H9 (cell line): ENCODE data around the gene MIS18BP1. TPM values are rescaled to one million over a fixed set of nuclear protein-coding genes. Genes with fewer than 3 reads are reported as not detected.

Experiments used
- DNase-seq: peaks from one replicate; pipeline ENCODE4 v3.0.0-alpha.2; 2017
- H2AFZ ChIP-seq: one replicate; pipeline ENCODE4 v1.6.1; 2013; ENCODE audit warnings: mild to moderate bottlenecking, low read length, control low read depth, moderate library complexity
- H2AK5ac ChIP-seq: 2 replicates; pipeline ENCODE4 v1.6.1; 2013; ENCODE audit warnings: low read length, control low read depth, mixed read lengths; ENCODE audit not compliant: insufficient read length
- H2BK120ac ChIP-seq: one replicate; pipeline ENCODE4 v1.6.1; 2013; ENCODE audit warnings: low read depth, mild to moderate bottlenecking, low read length, control low read depth, inconsistent platforms; ENCODE audit not compliant: poor library complexity, severe bottlenecking
- H2BK12ac ChIP-seq: 2 replicates; pipeline ENCODE4 v1.6.1; 2013; ENCODE audit warnings: low read length, control low read depth, mixed read lengths, low read depth; ENCODE audit not compliant: insufficient read length
- H2BK15ac ChIP-seq: 2 replicates; pipeline ENCODE4 v1.6.1; 2013; ENCODE audit warnings: low read depth, low read length, control low read depth
- H2BK20ac ChIP-seq: one replicate; pipeline ENCODE4 v1.6.1; 2013; ENCODE audit warnings: low read depth, mild to moderate bottlenecking, low read length, control low read depth, inconsistent platforms; ENCODE audit not compliant: poor library complexity, severe bottlenecking
- H2BK5ac ChIP-seq: 2 replicates; pipeline ENCODE4 v1.6.1; 2013; ENCODE audit warnings: low read length, control low read depth, mixed read lengths; ENCODE audit not compliant: insufficient read length
- H3K14ac ChIP-seq: 2 replicates; pipeline ENCODE4 v1.6.1; 2013; ENCODE audit warnings: low read length, control low read depth; ENCODE audit not compliant: insufficient read depth
- H3K18ac ChIP-seq: 2 replicates; pipeline ENCODE4 v1.6.1; 2013; ENCODE audit warnings: low read depth, mild to moderate bottlenecking, mixed read lengths, low read length, control low read depth; ENCODE audit not compliant: insufficient read length
- H3K23ac ChIP-seq: 2 replicates; pipeline ENCODE4 v1.6.1; 2013; ENCODE audit warnings: low read length, control low read depth, mixed read lengths, low read depth; ENCODE audit not compliant: insufficient read length
- H3K23me2 ChIP-seq: 2 replicates; pipeline ENCODE4 v1.6.1; 2013; ENCODE audit warnings: low read depth, mild to moderate bottlenecking, mixed read lengths, low read length, control low read depth; ENCODE audit not compliant: insufficient read length, poor library complexity, severe bottlenecking
- H3K27ac ChIP-seq: 2 replicates; pipeline ENCODE4 v1.5.1; 2013; ENCODE audit warnings: low read length, control low read depth, mixed read lengths, low read depth; ENCODE audit not compliant: insufficient read length
- H3K27me3 ChIP-seq: 2 replicates; pipeline ENCODE4 v1.6.1; 2013; ENCODE audit warnings: low read length, control low read depth, inconsistent platforms; ENCODE audit not compliant: insufficient read depth
- H3K4ac ChIP-seq: 2 replicates; pipeline ENCODE4 v1.6.1; 2013; ENCODE audit warnings: low read depth, mild to moderate bottlenecking, control low read depth, inconsistent platforms, low read length, moderate library complexity
- H3K4me1 ChIP-seq: 2 replicates; pipeline ENCODE4 v1.6.1; 2013; ENCODE audit warnings: low read length, control low read depth, inconsistent platforms; ENCODE audit not compliant: insufficient read depth
- H3K4me2 ChIP-seq: 2 replicates; pipeline ENCODE4 v1.6.1; 2013; ENCODE audit warnings: low read length, control low read depth, mixed read lengths; ENCODE audit not compliant: insufficient read length, insufficient read depth
- H3K56ac ChIP-seq: 2 replicates; pipeline ENCODE4 v1.6.1; 2013; ENCODE audit warnings: low read depth, mild to moderate bottlenecking, mixed read lengths, low read length, control low read depth; ENCODE audit not compliant: insufficient read length
- H3K79me1 ChIP-seq: 2 replicates; pipeline ENCODE4 v1.6.1; 2013; ENCODE audit warnings: low read depth, mild to moderate bottlenecking, moderate library complexity, low read length, control low read depth, inconsistent platforms; ENCODE audit not compliant: insufficient read depth, poor library complexity, severe bottlenecking
- H3K79me2 ChIP-seq: 2 replicates; pipeline ENCODE4 v1.6.1; 2013; ENCODE audit warnings: low read length, control low read depth, inconsistent platforms; ENCODE audit not compliant: insufficient read depth
- H3K9ac ChIP-seq: 2 replicates; pipeline ENCODE4 v1.6.1; 2013; ENCODE audit warnings: low read length, control low read depth, mixed read lengths; ENCODE audit not compliant: insufficient read length; ENCODE audit errors: extremely low read depth
- H3K9me3 ChIP-seq: one replicate; pipeline ENCODE4 v1.6.1; 2013; ENCODE audit warnings: low read depth, low read length, inconsistent platforms; ENCODE audit not compliant: control insufficient read depth
- H3T11ph ChIP-seq: one replicate; pipeline ENCODE4 v1.6.1; 2013; ENCODE audit warnings: mild to moderate bottlenecking, low read length, control low read depth, inconsistent platforms
- H4K20me1 ChIP-seq: one replicate; pipeline ENCODE4 v1.6.1; 2013; ENCODE audit not compliant: control insufficient read depth, insufficient read length, insufficient read depth
- H4K5ac ChIP-seq: 2 replicates; pipeline ENCODE4 v1.6.1; 2013; ENCODE audit warnings: low read depth, mild to moderate bottlenecking, mixed read lengths, low read length, control low read depth; ENCODE audit not compliant: insufficient read length
- H4K8ac ChIP-seq: replicated peaks from 2 replicates; pipeline ENCODE4 v1.6.1; 2013; ENCODE audit warnings: low read length, control low read depth, mixed read lengths, low read depth; ENCODE audit not compliant: insufficient read length
- H4K91ac ChIP-seq: 2 replicates; pipeline ENCODE4 v1.6.1; 2013; ENCODE audit warnings: low read depth, mild to moderate bottlenecking, moderate library complexity, mixed read lengths, low read length, control low read depth; ENCODE audit not compliant: insufficient read length
- H3K27ac Mint-ChIP-seq, 3 experiments: 2 replicates in 2 of 3; 3 replicates in 1 of 3; pipeline ENCODE4 v1.8.0; 2020 to 2021; ENCODE audit warnings: mixed read lengths in 3 of 3, mild to moderate bottlenecking in 1 of 3, moderate library complexity in 1 of 3
- H3K27me3 Mint-ChIP-seq: 2 replicates; pipeline ENCODE4 v1.8.0; 2021; ENCODE audit warnings: low read depth, mild to moderate bottlenecking, moderate library complexity, mixed read lengths
- H3K36me3 Mint-ChIP-seq, 3 experiments: 2 replicates in 2 of 3; 3 replicates in 1 of 3; pipeline ENCODE4 v1.8.0; 2020 to 2021; ENCODE audit warnings: low read depth in 3 of 3, mixed read lengths in 3 of 3; ENCODE audit not compliant: insufficient read depth in 1 of 3
- H3K4me1 Mint-ChIP-seq, 2 experiments: 2 replicates each; pipeline ENCODE4 v1.8.0; 2020; ENCODE audit warnings: mixed read lengths in 2 of 2
- H3K4me3 Mint-ChIP-seq, 2 experiments: 2 replicates in 1 of 2; 3 replicates in 1 of 2; pipeline ENCODE4 v1.8.0; 2020 to 2021; ENCODE audit warnings: mild to moderate bottlenecking in 2 of 2, mixed read lengths in 2 of 2, moderate library complexity in 1 of 2
- H3K9me3 Mint-ChIP-seq, 2 experiments: 2 replicates in 1 of 2; 3 replicates in 1 of 2; pipeline ENCODE4 v1.8.0; 2020; ENCODE audit warnings: mild to moderate bottlenecking in 2 of 2, mixed read lengths in 2 of 2, moderate library complexity in 1 of 2
- CTCF ChIP-seq: fragments of 200-600 bp; sonication (generic); conservative IDR thresholded peaks from 3 replicates; pipeline ENCODE4 v1.8.0; 2021; ENCODE audit warnings: antibody characterized with exemption, mild to moderate bottlenecking
- WGBS: extraction: QIAGEN DNeasy Blood & Tissue Kit; methylation state at CpG from one replicate; pipeline ENCODE4 v1.1.7; 2013; ENCODE audit warnings: missing lambda C conversion rate, low lambda C conversion rate, mixed read lengths; ENCODE audit not compliant: insufficient read length; ENCODE audit errors: extremely low coverage; 5-methylcytosine and 5-hydroxymethylcytosine counted together
- total RNA-seq: library from RNA; stranded (reverse); gene quantifications from 2 replicates; pipeline ENCODE4 v1.2.1, GENCODE V29; 2021

The MIS18BP1 gene
- total RNA-seq, 1 experiment from 2014 or later, result 60.6 TPM

GRCh38 chr14:45287610-45288009 lies 34.6 kb upstream of the MIS18BP1 start:
- Mint-ChIP-seq H3K9me3 (peaks cover 5% of the 10 kb centered on the region in 2 experiments; a peak in 4 of 5 replicates), H3K4me3 (no peak overlapping the region), H3K36me3 (peaks cover 0 to 3% (median 0%) of the 10 kb centered on the region in 3 experiments; a peak in 5 of 7 replicates), H3K4me1 (no peaks in the 10 kb centered on the region), H3K27ac (no peak overlapping the region), H3K27me3 (peaks cover 26% of the 10 kb centered on the region)
- Histone ChIP-seq H4K91ac (no peak overlapping the region), H2AK5ac (no peak overlapping the region), H3T11ph (no peak overlapping the region), H2AFZ (no peak overlapping the region), H2BK12ac (no peak overlapping the region), H2BK120ac (no peak overlapping the region), H3K56ac (no peak overlapping the region), H3K4me1 (no peaks in the 10 kb centered on the region), H3K79me1 (no peaks in the 10 kb centered on the region), H4K8ac (no peak overlapping the region), H3K4me2 (no peak overlapping the region), H2BK20ac (no peak overlapping the region), H2BK5ac (no peak overlapping the region), H3K79me2 (no peaks in the 10 kb centered on the region), H3K23me2 (no peaks in the 10 kb centered on the region), H3K27me3 (no peaks in the 10 kb centered on the region; the same call in 1 of the 2 replicates), H3K4ac (no peak overlapping the region), H3K14ac (no peak overlapping the region), H3K9ac (no peak overlapping the region), H3K9me3 (no peaks in the 10 kb centered on the region), H3K18ac (no peak overlapping the region), H4K5ac (no peak overlapping the region), H3K23ac (no peak overlapping the region), H4K20me1 (no peaks in the 10 kb centered on the region), H3K27ac (no peak overlapping the region), H2BK15ac (no peak overlapping the region)
- no CpG with 5 or more reads among the region's 2 CpGs for WGBS
- peak; percentile 40 for TF ChIP-seq CTCF
- DNase-seq, result no peak
